Trophoblast cell (in vitro differentiated cells and primary cell): ENCODE measurements around the gene ZNF43.

Source experiments
- DNase-seq, 2 donors: peaks; one replicate each; pipeline ENCODE4 v3.0.0-alpha.2; 2016
- H2AFZ ChIP-seq: 2 replicates; pipeline ENCODE4 v1.6.1; 2013; ENCODE audit warnings: low read length, moderate library complexity, mild to moderate bottlenecking; ENCODE audit not compliant: insufficient read depth, poor library complexity
- H2AK5ac ChIP-seq: 2 replicates; pipeline ENCODE4 v1.6.1; 2013; ENCODE audit warnings: mild to moderate bottlenecking, low read length
- H2BK120ac ChIP-seq: 2 replicates; pipeline ENCODE4 v1.6.1; 2013; ENCODE audit warnings: low read length, mild to moderate bottlenecking, moderate library complexity; ENCODE audit not compliant: insufficient read depth, poor library complexity
- H2BK12ac ChIP-seq: 2 replicates; pipeline ENCODE4 v1.6.1; 2013; ENCODE audit warnings: mild to moderate bottlenecking, low read length, moderate library complexity
- H2BK5ac ChIP-seq: 2 replicates; pipeline ENCODE4 v1.6.1; 2013; ENCODE audit warnings: low read length, low read depth, moderate library complexity, mild to moderate bottlenecking; ENCODE audit not compliant: poor library complexity
- H3K14ac ChIP-seq: 2 replicates; pipeline ENCODE4 v1.6.1; 2013; ENCODE audit warnings: mild to moderate bottlenecking, low read length
- H3K18ac ChIP-seq: 2 replicates; pipeline ENCODE4 v1.6.1; 2013; ENCODE audit warnings: mild to moderate bottlenecking, low read length
- H3K23ac ChIP-seq: 2 replicates; pipeline ENCODE4 v1.6.1; 2013; ENCODE audit warnings: low read length
- H3K27ac ChIP-seq: 2 replicates; pipeline ENCODE4 v1.5.1; 2013; ENCODE audit warnings: low read depth, mild to moderate bottlenecking, inconsistent platforms, low read length, moderate library complexity
- H3K27me3 ChIP-seq: 2 replicates; pipeline ENCODE4 v1.6.1; 2013; ENCODE audit warnings: inconsistent platforms, mild to moderate bottlenecking, low read length, moderate library complexity; ENCODE audit not compliant: insufficient read depth
- H3K36me3 ChIP-seq, 2 experiments: 1 replicate in 1 of 2; 2 replicates in 1 of 2; pipeline ENCODE4 v1.6.1; 2013; ENCODE audit warnings: low read length in 2 of 2, mild to moderate bottlenecking in 2 of 2, moderate library complexity in 1 of 2; ENCODE audit not compliant: insufficient read depth in 2 of 2, control insufficient read depth in 1 of 2
- H3K4ac ChIP-seq: 2 replicates; pipeline ENCODE4 v1.6.1; 2013; ENCODE audit warnings: low read depth, mild to moderate bottlenecking, low read length, moderate library complexity
- H3K4me1 ChIP-seq, 2 experiments: 1 replicate in 1 of 2; 2 replicates in 1 of 2; pipeline ENCODE4 v1.6.1; 2013; ENCODE audit warnings: low read length in 2 of 2, mild to moderate bottlenecking in 2 of 2, moderate library complexity in 1 of 2; ENCODE audit not compliant: insufficient read depth in 2 of 2, control insufficient read depth in 1 of 2
- H3K4me2 ChIP-seq: 2 replicates; pipeline ENCODE4 v1.6.1; 2013; ENCODE audit warnings: inconsistent platforms, mild to moderate bottlenecking, low read length, moderate library complexity
- H3K4me3 ChIP-seq: 2 replicates; pipeline ENCODE4 v1.5.1; 2013; ENCODE audit warnings: mild to moderate bottlenecking, low read depth, low read length, inconsistent platforms
- H3K79me1 ChIP-seq: one replicate; pipeline ENCODE4 v1.6.1; 2013; ENCODE audit warnings: low read length
- H3K79me2 ChIP-seq: 2 replicates; pipeline ENCODE4 v1.6.1; 2013; ENCODE audit warnings: low read length, mild to moderate bottlenecking; ENCODE audit not compliant: control insufficient read depth, insufficient read depth, poor library complexity
- H3K9ac ChIP-seq: 2 replicates; pipeline ENCODE4 v1.6.1; 2013; ENCODE audit warnings: mild to moderate bottlenecking, low read length
- H3K9me3 ChIP-seq: 2 replicates; pipeline ENCODE4 v1.6.1; 2013; ENCODE audit warnings: low read depth, mild to moderate bottlenecking, control low read depth, inconsistent platforms, low read length; ENCODE audit not compliant: insufficient read depth
- H4K12ac ChIP-seq: 2 replicates; pipeline ENCODE4 v1.6.1; 2013; ENCODE audit warnings: low read depth, mild to moderate bottlenecking, low read length, moderate library complexity
- H4K8ac ChIP-seq: 2 replicates; pipeline ENCODE4 v1.6.1; 2013; ENCODE audit warnings: low read depth, mild to moderate bottlenecking, low read length, moderate library complexity
- H4K91ac ChIP-seq: one replicate; pipeline ENCODE4 v1.6.1; 2013; ENCODE audit warnings: low read depth, mild to moderate bottlenecking, low read length, moderate library complexity
- WGBS: extraction: QIAGEN DNeasy Blood & Tissue Kit; methylation state at CpG from one replicate; pipeline ENCODE4 v1.1.7; 2013; ENCODE audit warnings: missing lambda C conversion rate; ENCODE audit not compliant: insufficient read length, insufficient coverage; ENCODE audit errors: extremely low coverage; 5-methylcytosine and 5-hydroxymethylcytosine counted together

Gene ZNF43

GRCh38 chr19:21843081-21843480, 7.1 kb upstream of the ZNF43 start:
- Histone ChIP-seq H2BK5ac (no peak overlapping the region), H3K23ac (no peak overlapping the region), H3K4me3 (no peak overlapping the region), H3K79me2 (no peaks in the 10 kb centered on the region), H3K14ac (no peak overlapping the region), H3K4me2 (no peak overlapping the region), H4K12ac (no peak overlapping the region), H3K9me3 (no peaks in the 10 kb centered on the region), H2AK5ac (no peak overlapping the region), H4K8ac (no peak overlapping the region), H2AFZ (no peak overlapping the region), H3K9ac (no peak overlapping the region), H2BK12ac (no peak overlapping the region), H3K18ac (no peak overlapping the region), H3K79me1 (no peaks in the 10 kb centered on the region), H2BK120ac (no peak overlapping the region), H3K4me1 (no peaks in the 10 kb centered on the region), H3K4ac (no peak overlapping the region), H4K91ac (no peak overlapping the region), H3K27ac (no peak overlapping the region), H3K27me3 (no peaks in the 10 kb centered on the region), H3K36me3 (peaks cover 41 to 75% of the 10 kb centered on the region in 2 experiments)
- peak; percentile 89 to 95 for DNase-seq
- WGBS: no CpG with 5 or more reads among the region's 5 CpGs

GRCh38 chr19:21841488-21842097, 5.6 kb upstream of the ZNF43 start:
- H2BK12ac ChIP-seq: no peak overlapping the region
- H3K14ac ChIP-seq: no peak overlapping the region
- H3K4ac ChIP-seq: no peak overlapping the region
- no peak overlapping the region for H4K12ac ChIP-seq
- no peak overlapping the region for H4K8ac ChIP-seq
- H3K36me3 ChIP-seq: peaks cover 29 to 62% of the 10 kb centered on the region in 2 experiments
- no peak overlapping the region for H2BK5ac ChIP-seq
- H3K9ac ChIP-seq: no peak overlapping the region
- no peak overlapping the region for H3K23ac ChIP-seq
- H3K4me1 ChIP-seq: no peaks in the 10 kb centered on the region
- no peaks in the 10 kb centered on the region for H3K9me3 ChIP-seq
- no CpG with 5 or more reads among the region's 1 CpG for WGBS
- H2BK120ac ChIP-seq: no peak overlapping the region
- DNase-seq: no peak
- H2AK5ac ChIP-seq: no peak overlapping the region
- H3K4me2 ChIP-seq: no peak overlapping the region
- H3K79me1 ChIP-seq: no peaks in the 10 kb centered on the region
- no peak overlapping the region for H2AFZ ChIP-seq
- H4K91ac ChIP-seq: no peak overlapping the region
- no peak overlapping the region for H3K18ac ChIP-seq
- no peaks in the 10 kb centered on the region for H3K27me3 ChIP-seq
- no peak overlapping the region for H3K4me3 ChIP-seq
- no peaks in the 10 kb centered on the region for H3K79me2 ChIP-seq
- no peak overlapping the region for H3K27ac ChIP-seq

- Histone ChIP-seq H2AFZ (no peak overlapping the region), H3K4me2 (no peak overlapping the region), H3K4me1 (no peaks in the 10 kb centered on the region), H3K9ac (no peak overlapping the region), H2AK5ac (no peak overlapping the region), H3K14ac (no peak overlapping the region), H3K4ac (no peak overlapping the region), H3K36me3 (peaks cover 28 to 62% of the 10 kb centered on the region in 2 experiments), H3K18ac (no peak overlapping the region), H2BK5ac (no peak overlapping the region), H3K4me3 (no peak overlapping the region), H2BK12ac (no peak overlapping the region), H2BK120ac (no peak overlapping the region), H4K8ac (no peak overlapping the region), H3K27me3 (no peaks in the 10 kb centered on the region), H3K23ac (no peak overlapping the region), H3K79me2 (no peaks in the 10 kb centered on the region), H4K91ac (no peak overlapping the region), H4K12ac (no peak overlapping the region), H3K27ac (no peak overlapping the region), H3K79me1 (no peaks in the 10 kb centered on the region), H3K9me3 (no peaks in the 10 kb centered on the region)
- peak; percentile 55 to 83 for DNase-seq
- no CpG with 5 or more reads among the region's 5 CpGs for WGBS
These were observed 5.1 kb upstream of the ZNF43 start for GRCh38 chr19:21841081-21841480.

GRCh38 chr19:21839976-21840375, 4.0 kb upstream of the ZNF43 start:
- no CpG with 5 or more reads among the region's 1 CpG for WGBS

More at GRCh38 chr19:21839976-21840375, 4.0 kb upstream of the ZNF43 start:
- Histone ChIP-seq H3K14ac (no peak overlapping the region), H2BK5ac (no peak overlapping the region), H3K79me2 (peaks cover 8% of the 10 kb centered on the region), H3K9ac (no peak overlapping the region), H3K4ac (no peak overlapping the region), H4K91ac (no peak overlapping the region), H2BK12ac (no peak overlapping the region), H3K27me3 (no peaks in the 10 kb centered on the region), H3K4me2 (no peak overlapping the region), H3K4me1 (no peaks in the 10 kb centered on the region), H2AK5ac (no peak overlapping the region), H3K27ac (no peak overlapping the region), H4K12ac (no peak overlapping the region), H3K18ac (no peak overlapping the region), H3K4me3 (no peak overlapping the region), H2BK120ac (no peak overlapping the region), H4K8ac (no peak overlapping the region), H3K79me1 (peaks cover 7% of the 10 kb centered on the region), H3K9me3 (no peaks in the 10 kb centered on the region), H2AFZ (no peak overlapping the region), H3K36me3 (peaks cover 24 to 53% of the 10 kb centered on the region in 2 experiments), H3K23ac (no peak overlapping the region)
- DNase-seq: peak; percentile 85 to 91
